Left lung (tissue), 10 donors: ENCODE data around the gene CACNA2D3. TPM values are rescaled to one million over a fixed set of nuclear protein-coding genes. Genes with fewer than 3 reads are reported as not detected.

Source experiments
- ATAC-seq: fragments of 200-7000 bp; cut with Tn5 transposase; one replicate; pipeline ENCODE4 v1.9.1; 2020; ENCODE audit warnings: moderate library complexity
- DNase-seq, 4 donors: peaks; one replicate each; pipeline ENCODE4 v3.0.0-alpha.2; 2013 to 2020
- H3K27ac ChIP-seq, 2 donors: fragments of 200-600 bp; sonication (generic) in 1 of 2; one replicate each; pipeline versions ENCODE4 v1.5.0 to v1.8.0; 2020 to 2021
- H3K27me3 ChIP-seq, 2 donors: fragments of 200-600 bp; sonication (generic) in 1 of 2; one replicate each; pipeline versions ENCODE4 v1.5.0 to v1.8.0; 2020 to 2021
- H3K36me3 ChIP-seq, 2 donors: fragments of 200-600 bp; sonication (generic) in 1 of 2; one replicate each; pipeline versions ENCODE4 v1.5.0 to v1.8.0; 2020 to 2021
- H3K4me1 ChIP-seq, 2 donors: fragments of 200-600 bp; one replicate each; pipeline ENCODE4 v1.8.0; 2021
- H3K4me3 ChIP-seq, 2 donors: fragments of 200-600 bp; sonication (generic) in 1 of 2; one replicate each; pipeline versions ENCODE4 v1.5.0 to v1.8.0; 2020 to 2021; ENCODE audit warnings: mild to moderate bottlenecking in 1 of 2
- H3K9me3 ChIP-seq, 2 donors: fragments of 200-600 bp; sonication (generic) in 1 of 2; one replicate each; pipeline versions ENCODE4 v1.5.0 to v1.8.0; 2020 to 2021
- CTCF ChIP-seq, 2 donors: fragments of 200-600 bp; sonication (generic) in 1 of 2; IDR thresholded peaks; one replicate each; pipeline versions ENCODE4 v1.5.0 to v1.8.0; 2021; ENCODE audit warnings: antibody characterized with exemption in 2 of 2
- intact Hi-C, 2 donors: fragments of 100-400 bp; cut with DNase I; formaldehyde crosslinking; loops; one replicate each; pipeline versions ENCODE4 v1.11.2 to v1.14.2; 2022
- polyA plus RNA-seq, 6 donors: library from polyadenylated mRNA; unstranded; fragments of 120-200 nt; gene quantifications; one replicate each; pipeline ENCODE4 v1.2.1, GENCODE V29; 2013; ENCODE audit not compliant: insufficient read length in 6 of 6
- total RNA-seq, 2 donors: library from RNA; stranded (reverse); fragmentation: NEBNext Ultra II Directional; extraction: Animal tissue kit (Norgen Biotek cat#: 25700); gene quantifications; one replicate each; pipeline ENCODE4 v1.2.1, GENCODE V29; 2021
- donor health status: DM: no; HTN: yes; CAD: no.
- donor health status: DM: no; HTN: no; CAD: no.

CACNA2D3 gene
- total and polyA plus RNA-seq, 8 donors, result 1.1 to 2.7 (median 1.5) TPM

DNA sequence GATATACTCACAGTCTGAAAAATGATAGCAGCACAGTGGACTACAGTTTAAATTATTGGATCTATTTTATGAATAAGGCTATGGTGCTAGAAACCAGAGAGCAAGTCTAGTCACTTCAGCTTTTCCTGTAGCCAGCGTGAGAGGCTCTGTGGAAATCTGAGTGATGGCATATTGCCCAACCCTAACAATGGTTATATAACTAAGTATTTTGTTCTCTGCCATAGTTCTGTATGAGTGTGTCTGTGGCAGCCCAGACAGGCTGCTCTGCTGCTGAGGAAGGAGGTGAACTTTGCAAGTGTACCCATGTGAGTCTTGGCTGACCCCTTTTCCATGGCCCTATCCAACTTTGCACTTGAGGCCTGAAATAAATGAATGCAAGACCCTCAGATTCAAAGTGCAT is 699.9 kb downstream of the CACNA2D3 start:
- H3K9me3 ChIP-seq, result no peaks in the 10 kb centered on the region
- no peak overlapping the region for H3K27ac ChIP-seq
- intact Hi-C loops, result no loop called here
- no peaks in the 10 kb centered on the region for H3K27me3 ChIP-seq
- no peak for TF ChIP-seq CTCF (IDR thresholded peaks at IDR 0.05)
- H3K36me3 ChIP-seq, result no peaks in the 10 kb centered on the region
- H3K4me3 ChIP-seq, result no peak overlapping the region
- H3K4me1 ChIP-seq, result no peaks in the 10 kb centered on the region
- DNase-seq (peak in 2 of 4 donors; percentile 46 to 62), ATAC-seq (peak; percentile 91)

- Histone ChIP-seq H3K4me3 (no peak overlapping the region), H3K27me3 (no peaks in the 10 kb centered on the region), H3K4me1 (no peaks in the 10 kb centered on the region), H3K36me3 (no peaks in the 10 kb centered on the region), H3K9me3 (peaks cover 0 to 5% of the 10 kb centered on the region in 2 donors), H3K27ac (no peak overlapping the region)
- intact Hi-C loops, result no loop called here
- no peak for TF ChIP-seq CTCF (IDR thresholded peaks at IDR 0.05)
- DNase-seq (no peak), ATAC-seq (no peak)
Measured at GRCh38 chr3:54826251-54826691, 703.9 kb downstream of the CACNA2D3 start.

GRCh38 chr3:54827056-54827687 is 704.8 kb downstream of the CACNA2D3 start:
- Histone ChIP-seq H3K4me3 (no peak overlapping the region), H3K36me3 (no peaks in the 10 kb centered on the region), H3K27ac (no peak overlapping the region), H3K4me1 (no peaks in the 10 kb centered on the region), H3K27me3 (no peaks in the 10 kb centered on the region), H3K9me3 (peaks cover 0 to 5% of the 10 kb centered on the region in 2 donors)
- TF ChIP-seq CTCF (IDR thresholded peaks at IDR 0.05), result no peak
- no peak for ATAC-seq
- no peak for DNase-seq
- intact Hi-C loops, result no loop called here

DNA sequence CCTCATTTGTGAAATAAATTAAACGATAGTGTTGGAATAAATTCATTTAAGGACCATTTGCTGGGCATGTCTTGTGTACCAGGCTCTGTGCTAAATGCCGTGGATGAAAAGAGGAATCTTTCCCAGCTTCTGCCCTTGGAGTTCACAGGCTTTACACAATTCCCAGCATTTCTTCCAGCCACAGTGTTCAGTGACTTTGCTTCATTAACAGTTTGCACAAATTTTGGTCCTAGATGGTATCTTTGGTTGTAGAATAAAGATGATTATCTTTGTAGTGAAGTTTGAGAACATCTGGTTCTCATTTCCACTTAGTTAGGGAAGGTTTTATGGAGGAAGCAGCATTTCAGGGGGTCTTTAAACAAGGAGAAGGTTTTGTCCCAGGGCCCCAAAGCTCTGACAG is 705.4 kb downstream of the CACNA2D3 start:
- intact Hi-C loops, result no loop called here
- no peaks in the 10 kb centered on the region for H3K36me3 ChIP-seq
- DNase-seq (no peak), ATAC-seq (no peak)
- H3K4me3 ChIP-seq, result no peak overlapping the region
- H3K27ac ChIP-seq, result no peak overlapping the region
- peaks cover 0 to 5% of the 10 kb centered on the region in 2 donors for H3K9me3 ChIP-seq
- no peaks in the 10 kb centered on the region for H3K4me1 ChIP-seq
- no peak for TF ChIP-seq CTCF (IDR thresholded peaks at IDR 0.05)
- H3K27me3 ChIP-seq, result no peaks in the 10 kb centered on the region

DNA sequence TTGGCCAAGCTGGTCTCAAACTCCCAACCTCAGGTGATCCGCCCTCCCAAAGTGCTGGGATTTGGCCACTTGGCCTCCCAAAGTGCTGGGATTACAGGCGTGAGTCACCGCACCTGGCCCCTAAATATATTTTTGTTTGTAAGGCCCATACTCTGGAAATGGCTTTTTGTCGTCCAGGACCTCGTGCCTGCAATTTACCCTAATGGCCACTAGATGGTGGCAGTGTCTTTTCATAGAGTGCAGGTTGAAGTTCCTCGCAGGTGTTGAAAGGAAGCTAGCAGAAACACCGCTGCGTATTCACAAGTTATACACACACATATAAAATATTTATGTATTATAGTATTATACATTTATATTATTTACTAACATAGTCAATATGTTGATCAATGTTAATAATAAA is 708.3 kb downstream of the CACNA2D3 start:
- TF ChIP-seq CTCF (IDR thresholded peaks at IDR 0.05), result peak; percentile 30 to 46
- intact Hi-C loops, result no loop called here
- Histone ChIP-seq H3K9me3 (peaks cover 0 to 5% of the 10 kb centered on the region in 2 donors), H3K4me3 (no peak overlapping the region), H3K27ac (no peak overlapping the region), H3K36me3 (no peaks in the 10 kb centered on the region), H3K27me3 (no peaks in the 10 kb centered on the region), H3K4me1 (no peaks in the 10 kb centered on the region)
- ATAC-seq (no peak), DNase-seq (no peak)
